Mesenchymal stem cell (in vitro differentiated cells and primary cell): ENCODE measurements around the gene NVL.

Source experiments
- DNase-seq: peaks from one replicate; pipeline ENCODE4 v3.0.0-alpha.2; 2013
- H2AFZ ChIP-seq: one replicate; pipeline ENCODE4 v1.6.1; 2013; ENCODE audit warnings: low read depth, mild to moderate bottlenecking, control low read depth, inconsistent platforms, low read length, moderate library complexity
- H2AK5ac ChIP-seq: 2 replicates; pipeline ENCODE4 v1.6.1; 2013; ENCODE audit warnings: low read length, moderate library complexity, mild to moderate bottlenecking, inconsistent platforms; ENCODE audit not compliant: severe bottlenecking
- H2BK120ac ChIP-seq: one replicate; pipeline ENCODE4 v1.6.1; 2013; ENCODE audit warnings: low read depth, mild to moderate bottlenecking, inconsistent platforms, low read length, moderate library complexity
- H2BK12ac ChIP-seq, 2 experiments: one replicate each; pipeline ENCODE4 v1.6.1; 2013; ENCODE audit warnings: inconsistent platforms in 2 of 2, low read length in 2 of 2, mild to moderate bottlenecking in 2 of 2, moderate library complexity in 2 of 2, control low read depth in 1 of 2
- H2BK15ac ChIP-seq: one replicate; pipeline ENCODE4 v1.6.1; 2013; ENCODE audit warnings: mild to moderate bottlenecking, low read depth, inconsistent platforms; ENCODE audit not compliant: poor library complexity, severe bottlenecking
- H2BK5ac ChIP-seq: 2 replicates; pipeline ENCODE4 v1.6.1; 2013; ENCODE audit warnings: low read depth, mild to moderate bottlenecking, low read length, control low read depth, inconsistent platforms; ENCODE audit not compliant: poor library complexity, severe bottlenecking
- H3K14ac ChIP-seq, 2 experiments: one replicate each; pipeline ENCODE4 v1.6.1; 2013; ENCODE audit warnings: inconsistent platforms in 2 of 2, low read length in 2 of 2, control low read depth in 1 of 2, mild to moderate bottlenecking in 1 of 2, moderate library complexity in 1 of 2
- H3K18ac ChIP-seq, 2 experiments: one replicate each; pipeline ENCODE4 v1.6.1; 2013; ENCODE audit warnings: inconsistent platforms in 2 of 2, low read length in 2 of 2, control low read depth in 1 of 2, low read depth in 1 of 2, mild to moderate bottlenecking in 1 of 2
- H3K23ac ChIP-seq, 2 experiments: one replicate each; pipeline ENCODE4 v1.6.1; 2013; ENCODE audit warnings: inconsistent platforms in 2 of 2, low read length in 2 of 2, mild to moderate bottlenecking in 2 of 2, moderate library complexity in 2 of 2, control low read depth in 1 of 2
- H3K27ac ChIP-seq: 2 replicates; pipeline ENCODE4 v1.5.1; 2013; ENCODE audit warnings: mild to moderate bottlenecking, moderate library complexity, low read length, control low read depth, inconsistent platforms; ENCODE audit not compliant: poor library complexity, severe bottlenecking
- H3K27me3 ChIP-seq, 2 experiments: 2 replicates each; pipeline versions ENCODE4 v1.6.1 to v1.7.0; 2013; ENCODE audit warnings: low read length in 2 of 2, mild to moderate bottlenecking in 2 of 2, moderate library complexity in 2 of 2, control low read depth in 1 of 2, inconsistent platforms in 1 of 2; ENCODE audit not compliant: control insufficient read depth in 1 of 2, insufficient read depth in 1 of 2
- H3K36me3 ChIP-seq, 2 experiments: 2 replicates each; pipeline versions ENCODE4 v1.6.1 to v1.7.0; 2013; ENCODE audit warnings: low read length in 2 of 2, control low read depth in 1 of 2, inconsistent platforms in 1 of 2, low read depth in 1 of 2, mild to moderate bottlenecking in 1 of 2; ENCODE audit not compliant: insufficient read depth in 2 of 2, control insufficient read depth in 1 of 2
- H3K4ac ChIP-seq, 2 experiments: one replicate each; pipeline ENCODE4 v1.6.1; 2013; ENCODE audit warnings: inconsistent platforms in 2 of 2, low read length in 2 of 2, mild to moderate bottlenecking in 2 of 2, moderate library complexity in 2 of 2, control low read depth in 1 of 2, low read depth in 1 of 2
- H3K4me1 ChIP-seq: 2 replicates; pipeline ENCODE4 v1.6.1; 2013; ENCODE audit warnings: low read depth, low read length, control low read depth; ENCODE audit not compliant: control insufficient read depth, insufficient read depth
- H3K4me2 ChIP-seq: 2 replicates; pipeline ENCODE4 v1.6.1; 2013; ENCODE audit warnings: low read length, mild to moderate bottlenecking, inconsistent platforms; ENCODE audit not compliant: poor library complexity, severe bottlenecking
- H3K4me3 ChIP-seq, 2 experiments: 2 replicates each; pipeline versions ENCODE4 v1.5.1 to v1.7.0; 2013; ENCODE audit warnings: low read length in 2 of 2, mild to moderate bottlenecking in 2 of 2, control low read depth in 1 of 2, low read depth in 1 of 2; ENCODE audit not compliant: insufficient read depth in 1 of 2
- H3K79me1 ChIP-seq: replicated peaks from 2 replicates; pipeline ENCODE4 v1.6.1; 2013; ENCODE audit warnings: mild to moderate bottlenecking, control low read depth, low read length, inconsistent platforms; ENCODE audit not compliant: poor library complexity, severe bottlenecking
- H3K9ac ChIP-seq: 2 replicates; pipeline ENCODE4 v1.7.0; 2013; ENCODE audit warnings: mild to moderate bottlenecking, low read length, moderate library complexity
- H3K9me3 ChIP-seq: 2 replicates; pipeline ENCODE4 v1.7.0; 2013; ENCODE audit warnings: mild to moderate bottlenecking, low read length; ENCODE audit not compliant: control insufficient read depth
- H4K8ac ChIP-seq: one replicate; pipeline ENCODE4 v1.6.1; 2013; ENCODE audit warnings: inconsistent platforms, mild to moderate bottlenecking, low read length, moderate library complexity
- H4K91ac ChIP-seq: one replicate; pipeline ENCODE4 v1.6.1; 2013; ENCODE audit warnings: mild to moderate bottlenecking, low read length, inconsistent platforms
- WGBS: methylation state at CpG from one replicate; pipeline ENCODE4 v1.1.7; 2013; ENCODE audit warnings: mixed read lengths; 5-methylcytosine and 5-hydroxymethylcytosine counted together

The NVL gene

DNA sequence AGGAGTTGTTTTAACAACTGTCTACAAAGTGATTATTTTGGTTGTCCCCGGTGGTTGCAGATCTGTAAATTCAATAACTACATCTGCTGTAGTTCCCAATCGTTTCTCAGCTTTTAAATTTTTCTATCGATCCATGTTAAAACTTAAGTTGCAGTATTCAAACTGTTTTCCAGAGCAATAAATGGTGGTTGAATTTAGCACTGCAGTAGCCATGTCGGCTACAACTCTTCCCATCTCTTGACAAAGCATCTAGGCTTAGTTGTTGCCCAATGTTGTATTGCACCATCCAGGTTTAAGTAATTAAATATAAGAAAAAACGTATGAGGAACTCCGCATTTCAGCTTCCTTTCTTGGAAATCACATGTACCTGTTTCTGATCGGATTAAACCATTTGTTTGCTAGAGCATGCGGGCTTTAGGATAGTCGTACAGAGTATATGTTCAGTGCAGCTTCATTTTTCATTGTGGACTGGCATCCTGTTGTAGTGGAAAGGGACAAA lies 27.7 kb upstream of the NVL start:
- peak overlapping the region; percentile 82 for H3K4me2 ChIP-seq
- H3K36me3 ChIP-seq: peaks cover 5 to 8% of the 10 kb centered on the region in 2 experiments
- H2BK5ac ChIP-seq: no peak overlapping the region
- peaks cover 10% of the 10 kb centered on the region for H3K4me1 ChIP-seq
- no peak overlapping the region for H2AFZ ChIP-seq
- H2BK120ac ChIP-seq: no peak overlapping the region
- peaks cover 8% of the 10 kb centered on the region for H3K79me1 ChIP-seq
- H2AK5ac ChIP-seq: no peak overlapping the region
- no peak overlapping the region for H2BK12ac ChIP-seq
- no peak overlapping the region for H4K91ac ChIP-seq
- H3K14ac ChIP-seq: no peak overlapping the region
- 42% methylated on average over 7 of the region's 9 CpGs for WGBS
- H3K27ac ChIP-seq: no peak overlapping the region
- no peak overlapping the region for H3K4ac ChIP-seq
- H3K18ac ChIP-seq: no peak overlapping the region
- H3K4me3 ChIP-seq: peak overlapping the region in 1 of 2 experiments; percentile 94
- H3K9me3 ChIP-seq: no peaks in the 10 kb centered on the region
- H4K8ac ChIP-seq: peak overlapping the region; percentile 69
- no peaks in the 10 kb centered on the region for H3K27me3 ChIP-seq
- no peak overlapping the region for H3K23ac ChIP-seq
- H3K9ac ChIP-seq: peak overlapping the region; percentile 92
- DNase-seq: peak; percentile 78
- no peak overlapping the region for H2BK15ac ChIP-seq

DNA sequence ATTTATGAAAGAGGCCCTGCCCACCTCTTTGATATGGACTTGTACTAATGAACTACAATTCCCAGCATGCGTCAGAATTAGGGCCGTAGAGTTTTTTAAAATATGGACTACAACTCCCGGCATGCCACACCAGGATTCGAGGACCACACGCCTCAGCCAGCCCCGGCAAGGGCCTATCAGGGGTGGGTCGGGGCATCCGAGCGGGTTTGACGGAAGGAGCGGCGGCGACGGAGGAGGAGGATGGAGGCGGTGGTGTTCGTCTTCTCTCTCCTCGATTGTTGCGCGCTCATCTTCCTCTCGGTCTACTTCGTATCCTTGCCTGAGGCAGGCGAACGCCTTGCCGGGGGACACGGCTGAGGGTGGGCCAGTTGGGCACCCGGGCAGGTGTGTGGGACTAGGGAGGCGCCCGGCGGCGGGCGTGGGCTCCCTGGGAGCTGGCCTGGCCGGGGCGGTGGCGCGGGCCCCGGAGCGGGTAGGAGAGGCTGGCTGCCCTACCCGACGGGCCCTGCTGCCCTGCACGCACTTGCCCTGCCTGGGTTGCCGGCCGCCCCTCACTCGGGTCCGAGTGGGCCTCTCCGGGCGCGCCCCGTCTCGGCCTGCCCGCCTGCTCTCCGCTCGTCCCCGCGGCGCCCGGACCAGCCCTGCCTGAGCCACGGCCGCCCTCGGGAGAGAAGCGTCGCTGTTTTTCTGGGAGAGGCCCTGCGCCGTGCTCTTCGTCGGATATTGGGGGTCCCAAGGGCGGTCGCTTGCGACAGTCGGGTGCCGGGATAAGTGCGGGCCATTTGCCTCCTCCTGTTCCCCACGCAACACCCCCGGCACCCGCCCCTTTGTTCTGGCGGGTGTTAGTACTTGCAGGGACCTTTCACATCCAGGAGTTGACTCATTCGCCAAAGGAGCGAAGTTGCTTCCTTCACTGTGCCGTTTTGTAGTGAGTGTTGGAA lies 27.0 kb upstream of the NVL start, which contains the start of gene CNIH4:
TSS of gene CNIH4 (plus strand) at position 195 of the 941 bp plus-strand sequence. CDS start at position 241, 46 bp downstream.
- Histone ChIP-seq H3K23ac (peak within 1 kb of the TSS; percentile 64 to 66), H3K79me1 (peaks cover 8% of the 10 kb centered on the region), H3K4me1 (peaks cover 10% of the 10 kb centered on the region), H2AFZ (peak within 1 kb of the TSS; percentile 87), H3K4me3 (peak within 1 kb of the TSS; percentile 94 to 98), H2BK12ac (peak within 1 kb of the TSS in 1 of 2 experiments; percentile 45), H3K27me3 (no peaks in the 10 kb centered on the region), H2BK120ac (peak within 1 kb of the TSS; percentile 92), H2BK5ac (peak within 1 kb of the TSS; percentile 40), H3K9ac (peak within 1 kb of the TSS; percentile 92), H2BK15ac (peak within 1 kb of the TSS; percentile 90), H3K4me2 (peak within 1 kb of the TSS; percentile 82), H3K27ac (peak within 1 kb of the TSS; percentile 13), H4K91ac (peak within 1 kb of the TSS; percentile 91), H3K14ac (peak within 1 kb of the TSS in 1 of 2 experiments; percentile 94), H4K8ac (peak within 1 kb of the TSS; percentile 91), H3K18ac (peak within 1 kb of the TSS; percentile 77 to 93), H3K36me3 (peaks cover 5 to 8% of the 10 kb centered on the region in 2 experiments), H3K9me3 (no peaks in the 10 kb centered on the region), H3K4ac (peak within 1 kb of the TSS; percentile 89 to 91), H2AK5ac (no peak within 1 kb of the TSS)
- DNase-seq: peak; percentile 96
- WGBS: under 1% methylated on average over 56 of the region's 78 CpGs

DNA sequence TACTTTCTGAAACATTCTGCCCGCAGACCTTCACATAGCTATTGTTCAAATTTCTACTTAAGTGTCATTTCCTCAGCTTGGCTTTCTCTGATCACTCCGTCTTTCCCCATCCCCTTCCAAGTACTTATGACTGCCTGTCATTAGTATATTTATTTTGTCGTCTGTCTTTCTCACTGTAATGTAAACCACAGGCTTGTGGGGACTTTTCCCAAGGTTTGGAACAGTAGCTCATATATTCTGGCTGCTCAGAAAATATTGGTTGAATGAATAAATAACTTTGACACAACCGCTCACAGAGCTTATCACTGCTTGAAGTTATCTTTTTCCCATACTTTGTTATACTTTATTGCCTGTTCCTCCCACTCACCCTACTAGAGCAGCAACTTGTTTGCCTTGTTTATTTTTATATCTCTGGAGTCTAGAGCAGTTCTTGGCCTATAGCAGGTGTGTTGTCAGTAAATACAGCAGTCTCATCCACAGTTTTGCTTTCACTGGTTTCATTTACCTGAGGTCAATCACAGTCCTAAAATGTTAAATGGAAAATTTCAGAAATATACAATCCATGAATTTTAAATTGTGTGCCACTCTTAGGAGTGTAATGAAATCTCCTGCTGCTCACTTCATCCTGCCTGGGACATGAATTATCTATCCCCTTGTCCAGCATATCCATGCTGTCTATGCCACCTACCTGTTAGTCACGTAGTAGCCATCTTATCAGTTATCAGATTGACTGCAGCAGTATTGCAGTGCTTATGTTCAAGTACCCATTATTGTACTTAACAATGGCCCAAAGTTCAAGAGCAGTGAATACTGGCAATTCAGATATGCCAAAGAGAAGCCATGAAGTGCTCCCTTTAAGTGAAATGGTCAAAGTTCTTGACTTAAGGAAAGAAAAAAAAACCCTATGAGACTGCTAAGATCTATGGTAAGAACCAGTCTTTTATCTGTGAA lies 24.3 kb upstream of the NVL start:
- H3K4me3 ChIP-seq: no peak overlapping the region
- no peak overlapping the region for H3K9ac ChIP-seq
- no peak overlapping the region for H3K18ac ChIP-seq
- no peak overlapping the region for H2BK5ac ChIP-seq
- H2AFZ ChIP-seq: no peak overlapping the region
- H3K27me3 ChIP-seq: no peaks in the 10 kb centered on the region
- DNase-seq: no peak
- no peak overlapping the region for H4K91ac ChIP-seq
- H3K4me2 ChIP-seq: no peak overlapping the region
- H3K4me1 ChIP-seq: peaks cover 4% of the 10 kb centered on the region
- H3K36me3 ChIP-seq: peaks cover 0 to 5% of the 10 kb centered on the region in 2 experiments
- 80% methylated on average over 4 of the region's 5 CpGs for WGBS
- no peak overlapping the region for H4K8ac ChIP-seq
- no peaks in the 10 kb centered on the region for H3K9me3 ChIP-seq
- no peak overlapping the region for H2BK15ac ChIP-seq
- H2AK5ac ChIP-seq: no peak overlapping the region
- H2BK120ac ChIP-seq: no peak overlapping the region
- H3K14ac ChIP-seq: no peak overlapping the region
- no peak overlapping the region for H2BK12ac ChIP-seq
- H3K79me1 ChIP-seq: peaks cover 3% of the 10 kb centered on the region
- no peak overlapping the region for H3K4ac ChIP-seq
- no peak overlapping the region for H3K23ac ChIP-seq
- no peak overlapping the region for H3K27ac ChIP-seq
